ENCODE results near the gene SRRM2.
"Not testable (repeated sequence)": the region's sequence is repeated elsewhere in the genome, so short reads cannot be mapped to it uniquely, and the experiment has no call there.

The SRRM2 gene

DNA sequence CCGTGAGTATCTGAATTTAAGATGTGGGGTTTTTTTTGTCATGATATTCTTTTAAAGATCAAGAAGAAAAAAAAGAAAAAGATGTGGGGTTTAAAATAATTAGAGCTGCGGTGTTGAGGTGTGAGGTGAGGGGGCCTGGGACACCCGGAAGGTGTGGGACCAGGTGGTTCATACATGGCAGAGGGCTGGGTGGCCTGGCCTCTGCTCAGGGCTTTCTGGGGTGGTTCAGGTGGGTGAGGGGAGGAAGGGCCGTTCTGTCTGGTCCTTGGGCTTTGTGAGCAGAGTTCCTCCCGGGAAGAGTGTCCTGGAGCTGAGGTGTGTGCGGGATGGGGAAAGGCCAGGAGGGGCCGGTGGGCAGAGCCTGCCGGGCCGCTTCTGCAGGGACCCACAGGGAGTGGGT, 37.4 kb upstream of the SRRM2 start:
- DNase-seq (ENCODE audit: low read depth in 2 of 2), result no peak

DNA sequence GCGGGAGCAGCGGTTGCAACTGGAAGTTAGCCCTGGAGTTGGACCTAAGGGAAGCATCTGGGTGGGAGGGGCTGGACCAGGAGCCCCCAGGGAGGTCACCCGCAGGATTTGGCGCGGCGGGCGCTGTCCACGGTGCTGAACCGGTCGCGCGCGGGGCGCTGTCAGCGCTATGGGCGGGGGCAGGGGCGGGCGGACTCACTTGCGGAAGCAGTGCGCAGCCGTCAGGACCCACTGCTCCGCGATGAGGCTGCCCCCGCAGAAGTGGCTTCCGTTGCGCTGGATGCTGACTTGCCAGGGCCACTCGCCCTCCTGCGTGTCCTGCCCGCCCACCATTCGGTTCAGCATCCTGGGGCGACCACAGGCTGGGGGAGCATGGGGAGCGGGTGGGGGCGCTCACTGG, 36.9 kb upstream of the SRRM2 start:
- DNase-seq (ENCODE audit: low read depth in 2 of 2), result peak; percentile 68 to 72

DNA sequence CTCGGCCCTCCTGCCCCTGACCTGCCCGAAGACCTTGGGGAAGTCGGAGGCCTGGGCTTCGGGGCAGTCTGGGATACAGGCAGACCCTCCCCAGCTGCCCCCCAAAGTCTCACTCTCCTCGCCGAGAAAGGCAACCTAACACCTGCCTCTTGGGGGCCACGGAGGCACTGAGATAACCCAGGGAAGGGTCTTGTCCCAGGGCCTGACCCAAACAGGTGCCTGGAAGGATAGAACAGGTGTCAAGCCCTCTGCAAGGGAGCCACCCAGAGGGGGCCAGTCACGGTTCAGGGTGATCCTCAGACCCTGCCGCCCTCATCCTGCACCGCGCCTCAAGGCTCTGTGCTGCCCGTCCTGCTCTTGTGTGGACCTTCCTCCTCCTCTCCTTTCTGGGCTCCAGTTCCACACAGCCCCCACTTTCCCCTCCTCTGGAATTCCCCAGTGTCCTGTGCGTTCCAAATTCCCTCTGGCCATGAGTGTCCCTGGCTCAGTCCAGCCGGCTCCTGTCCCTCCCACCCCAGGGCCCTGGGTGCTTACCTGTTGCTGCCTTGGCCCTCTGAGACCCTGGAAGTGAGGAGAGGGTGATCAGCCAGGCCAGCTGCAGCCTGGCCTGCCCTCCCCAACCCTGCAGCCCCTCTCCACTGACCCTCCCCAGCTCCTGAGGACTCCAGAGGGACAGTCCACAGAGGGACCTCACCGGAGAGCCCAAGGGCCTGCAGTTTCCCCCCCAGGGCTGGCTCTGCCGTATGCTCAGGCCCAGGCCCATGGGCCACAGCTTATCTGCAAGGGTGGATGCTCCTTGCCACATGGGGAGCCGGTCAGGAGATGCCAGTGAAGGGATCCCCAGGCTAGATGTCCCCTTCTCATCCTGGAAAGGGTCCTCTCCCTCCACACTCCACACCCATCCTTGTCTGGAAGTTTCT, 36.2 kb upstream of the SRRM2 start:
- no peak for DNase-seq (ENCODE audit: low read depth in 2 of 2)

DNA sequence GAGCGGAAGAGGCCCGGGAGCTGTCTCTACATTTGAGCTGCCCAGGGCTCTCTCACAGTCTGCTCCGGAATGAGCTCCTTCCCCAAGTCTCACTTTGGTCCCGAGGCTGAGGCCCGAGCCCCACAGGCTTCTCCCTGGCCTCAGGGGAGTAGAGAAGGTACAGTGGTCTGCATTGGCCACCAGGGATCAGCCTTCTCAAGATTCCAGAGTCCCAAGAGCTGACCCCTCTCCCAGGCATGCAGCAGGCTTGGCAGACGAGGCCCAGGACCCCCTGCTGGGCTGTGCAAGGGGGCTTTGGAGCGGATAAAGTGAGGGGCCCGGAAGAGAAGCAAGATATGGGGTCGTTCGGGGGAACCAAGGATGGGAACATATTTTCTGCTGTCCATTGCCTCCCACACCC, 35.5 kb upstream of the SRRM2 start:
- no peak for DNase-seq (ENCODE audit: low read depth in 2 of 2)

DNA sequence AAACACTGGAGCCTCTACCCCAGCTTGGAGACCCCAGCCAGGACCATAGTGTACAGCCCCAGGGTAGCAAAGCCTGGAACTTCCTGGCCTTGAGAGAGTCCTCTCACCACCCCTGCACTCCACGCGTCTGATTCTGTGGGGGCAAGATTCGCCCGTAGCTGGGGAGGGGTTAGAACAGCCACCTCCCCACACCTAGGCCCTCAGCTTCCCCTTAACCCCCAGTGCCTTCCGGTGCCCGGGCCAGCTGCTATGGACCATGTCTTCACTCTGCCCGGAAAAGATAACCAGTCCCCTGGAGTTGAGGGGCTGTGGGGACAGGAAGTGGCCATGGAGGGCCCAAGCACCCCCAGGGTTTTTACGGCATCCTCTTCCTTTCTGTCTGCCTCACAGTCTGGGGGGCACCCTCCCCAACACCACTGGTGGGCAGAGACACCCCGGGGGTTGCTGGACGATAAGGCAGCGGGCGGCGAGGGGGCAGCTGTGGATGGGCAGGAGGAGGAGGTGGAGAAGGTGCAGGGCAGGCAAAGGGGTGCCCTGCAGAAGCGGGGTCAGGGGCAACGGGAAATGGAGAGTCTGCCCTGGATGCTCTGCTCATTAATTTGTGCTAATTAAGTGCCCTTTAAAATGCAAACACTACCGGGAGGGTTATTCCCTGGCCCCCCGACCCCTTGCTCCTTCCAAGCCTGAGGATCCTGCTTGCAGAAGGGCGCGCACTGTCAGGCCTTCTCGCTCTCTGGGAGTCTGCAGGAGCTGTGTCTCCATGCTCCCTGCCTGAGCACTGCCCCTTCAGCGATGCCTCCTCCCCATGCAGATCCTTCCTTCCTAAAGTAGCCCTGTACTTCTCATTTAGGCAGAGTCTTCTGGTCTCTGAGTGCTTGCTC, 34.8 kb upstream of the SRRM2 start:
- no peak for DNase-seq (ENCODE audit: low read depth in 2 of 2)

DNA sequence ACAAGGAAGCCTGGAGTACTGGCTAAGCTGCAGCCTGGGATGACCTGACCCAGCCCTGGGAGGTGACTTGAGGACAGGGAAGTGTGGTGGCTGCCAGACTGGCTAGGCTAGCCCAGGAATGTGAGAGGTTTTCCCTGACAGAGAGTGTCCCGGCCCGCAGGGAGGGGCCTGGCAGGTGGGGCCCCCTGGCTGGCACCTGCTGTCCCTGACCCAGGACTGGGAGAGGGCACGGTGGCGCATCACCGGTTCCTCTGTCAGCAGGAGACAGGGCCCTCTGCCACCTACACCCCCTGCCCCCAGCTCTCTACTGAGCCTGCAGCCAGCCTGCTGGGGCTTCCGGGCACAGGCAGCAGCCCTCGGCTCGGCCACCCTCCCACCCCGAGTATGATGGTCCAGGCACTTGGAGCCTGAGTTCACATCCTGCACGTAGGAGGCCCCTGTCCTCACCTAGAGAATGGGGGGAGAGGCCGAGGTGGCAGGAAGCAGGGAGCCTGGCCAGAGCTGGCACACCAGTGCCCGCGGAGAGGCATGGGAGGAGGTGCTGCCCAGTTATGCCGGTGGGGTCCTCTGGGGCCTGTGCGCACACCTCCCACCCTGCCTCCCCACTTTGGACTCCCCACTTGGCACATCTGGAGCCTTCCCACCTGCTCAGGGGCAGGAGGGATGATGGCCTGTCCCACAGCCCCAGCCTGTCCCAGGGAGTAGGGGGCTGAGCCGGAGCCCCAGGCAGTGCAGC, 32.9 kb upstream of the SRRM2 start:
- DNase-seq (ENCODE audit: low read depth in 2 of 2), result no peak

DNA sequence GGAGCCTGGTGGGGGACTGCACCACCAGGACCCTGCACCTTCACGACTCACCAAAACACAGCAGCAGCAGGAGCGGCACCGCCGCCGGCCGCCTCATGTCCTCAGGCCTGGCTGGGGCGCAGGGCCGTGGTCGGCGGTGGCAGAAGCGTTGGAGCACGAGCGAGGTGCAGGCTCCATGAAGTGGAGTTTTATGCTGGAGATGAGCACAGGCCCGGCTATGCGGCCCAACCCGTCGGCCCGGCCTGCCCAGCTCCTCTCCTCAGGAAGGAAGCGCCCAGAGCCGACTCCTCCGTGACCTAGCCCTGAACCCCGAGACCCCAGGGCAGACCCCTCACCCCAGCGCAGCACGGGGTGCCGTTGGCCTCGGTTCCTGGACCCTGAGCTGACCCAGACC, 32.4 kb upstream of the SRRM2 start, which contains the start of gene PRSS27:
TSS of gene PRSS27 (minus strand) at position 161 of the 394 bp plus-strand sequence. CDS start at position 97, 64 bp downstream.
- DNase-seq (ENCODE audit: low read depth in 2 of 2), result no peak

DNA sequence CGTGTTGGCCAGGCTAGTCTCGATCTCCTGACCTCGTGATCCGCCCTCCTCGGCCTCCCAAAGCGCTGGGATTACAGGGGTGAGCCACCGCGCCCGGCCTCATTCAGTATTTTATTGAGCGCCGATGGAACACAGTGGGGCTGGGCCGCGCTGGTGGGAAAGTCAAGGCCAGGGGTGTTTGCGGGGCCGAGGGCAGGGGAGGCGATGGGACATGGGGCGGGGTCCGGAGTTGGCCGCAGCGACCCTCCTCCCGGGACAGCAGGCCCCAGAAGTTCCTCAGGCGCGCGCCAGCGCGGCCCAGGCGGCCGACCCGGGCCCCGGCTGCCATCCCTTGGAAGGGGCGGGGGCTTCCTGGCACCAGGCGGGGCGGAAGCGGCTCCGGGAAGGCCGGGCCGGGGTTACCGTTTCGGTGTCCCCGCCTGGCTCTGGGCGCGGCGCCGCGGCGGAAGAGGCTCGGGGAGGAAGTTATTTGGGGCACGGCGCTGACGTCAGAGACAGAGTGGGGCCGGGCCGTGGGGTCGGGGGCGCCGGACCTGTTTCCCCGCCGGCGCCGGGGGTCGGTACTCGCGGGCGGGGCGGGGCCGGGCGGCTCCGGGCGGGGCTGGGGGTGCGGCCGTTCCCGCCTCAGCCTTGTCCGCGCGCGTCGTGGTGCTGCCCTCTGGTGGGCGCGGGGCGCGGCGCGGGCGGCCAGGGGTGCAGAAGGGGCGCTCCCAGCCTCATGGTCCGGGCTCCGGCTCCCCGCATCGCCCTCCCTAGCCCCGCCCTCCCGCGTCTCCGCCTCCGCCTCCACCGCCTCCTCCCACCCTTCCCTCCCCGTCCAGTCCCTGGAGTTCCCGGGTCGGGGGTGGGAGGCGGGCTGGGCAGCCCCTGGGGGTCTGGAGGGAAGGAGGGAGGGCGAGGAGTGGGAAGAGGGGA, 31.5 kb upstream of the SRRM2 start:
- DNase-seq (ENCODE audit: low read depth in 2 of 2), result peak; percentile 61

DNA sequence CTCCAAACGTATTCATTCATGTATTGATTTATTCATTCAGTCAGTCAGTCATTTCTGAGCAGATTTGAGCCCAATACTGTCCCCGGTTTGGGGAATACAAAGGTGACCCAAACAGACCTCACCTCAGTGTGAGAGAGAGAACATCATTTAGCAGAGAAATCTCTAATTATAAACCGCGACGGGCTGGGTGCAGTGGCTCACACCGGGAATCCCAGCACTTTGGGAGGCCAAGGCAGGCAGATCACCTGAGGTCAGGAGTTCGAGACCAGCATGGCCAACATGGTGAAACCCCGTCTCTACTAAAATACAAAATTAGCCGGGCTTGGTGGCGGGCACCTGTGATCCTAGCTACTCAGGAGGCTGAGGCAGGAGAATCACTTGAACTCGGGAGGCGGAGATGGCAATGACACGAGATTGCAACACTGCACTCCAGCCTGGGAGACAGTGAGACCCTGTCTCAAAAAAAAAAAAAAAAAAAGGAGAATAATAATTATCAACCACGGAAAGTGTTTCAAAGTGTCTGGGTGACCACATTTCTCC, 30.7 kb upstream of the SRRM2 start:
- DNase-seq (ENCODE audit: low read depth in 2 of 2), result not testable (repeated sequence)

DNA sequence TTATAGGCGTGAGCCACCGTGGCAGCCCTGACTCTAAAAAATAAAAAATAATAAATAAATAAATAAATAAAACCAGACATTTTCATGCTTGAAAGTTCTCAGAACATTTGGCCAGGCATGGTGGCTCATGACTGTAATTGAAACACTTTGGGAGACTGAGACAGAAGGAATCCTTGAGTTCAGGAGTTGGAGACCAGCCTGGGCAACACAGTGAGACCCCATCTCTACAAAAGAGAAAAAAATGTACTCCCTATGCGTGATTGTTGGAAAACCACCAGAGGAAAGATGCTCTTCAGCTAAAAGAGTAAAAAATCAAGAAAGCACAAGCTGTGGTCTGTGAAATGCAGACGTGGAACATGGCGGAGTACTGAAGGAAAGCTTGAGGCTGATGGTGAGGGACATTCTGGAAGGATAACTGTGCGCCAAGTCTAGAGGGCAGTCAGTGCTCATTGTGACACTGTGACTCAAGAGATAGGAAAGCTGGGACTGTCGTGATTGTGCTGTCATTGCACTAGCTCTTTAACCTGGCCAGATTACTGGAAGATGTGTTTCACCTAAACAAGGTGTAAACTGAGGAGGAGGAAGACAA, 28.3 kb upstream of the SRRM2 start:
- DNase-seq (ENCODE audit: low read depth in 2 of 2), result no peak

DNA sequence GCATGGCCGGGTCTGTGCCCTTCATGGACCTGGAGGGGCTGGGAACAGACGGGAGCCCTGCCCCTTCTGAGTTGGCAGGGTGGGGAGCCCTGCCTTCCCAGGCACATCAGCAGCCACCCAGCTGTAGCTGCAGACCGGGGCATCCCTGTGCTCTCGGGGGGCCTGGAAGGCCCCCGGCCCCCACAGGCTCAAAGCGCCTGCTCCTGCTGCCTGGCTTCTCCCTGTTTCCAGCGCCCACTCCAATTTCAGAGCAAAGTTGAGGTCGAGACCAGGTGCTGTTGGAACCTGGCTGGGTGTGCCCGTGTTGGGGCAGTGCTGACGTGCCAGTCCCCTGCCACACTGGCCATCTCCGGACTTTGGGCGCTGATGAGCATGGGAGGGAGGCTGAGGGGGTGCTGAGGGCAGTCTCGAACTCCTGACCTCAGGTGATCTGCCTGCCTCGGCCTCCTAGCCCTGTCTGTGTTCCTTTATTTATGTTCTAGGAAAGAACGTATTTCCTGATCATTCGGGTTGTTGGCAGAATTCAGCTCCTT, 27.6 kb upstream of the SRRM2 start:
- no peak for DNase-seq (ENCODE audit: low read depth in 2 of 2)

DNA sequence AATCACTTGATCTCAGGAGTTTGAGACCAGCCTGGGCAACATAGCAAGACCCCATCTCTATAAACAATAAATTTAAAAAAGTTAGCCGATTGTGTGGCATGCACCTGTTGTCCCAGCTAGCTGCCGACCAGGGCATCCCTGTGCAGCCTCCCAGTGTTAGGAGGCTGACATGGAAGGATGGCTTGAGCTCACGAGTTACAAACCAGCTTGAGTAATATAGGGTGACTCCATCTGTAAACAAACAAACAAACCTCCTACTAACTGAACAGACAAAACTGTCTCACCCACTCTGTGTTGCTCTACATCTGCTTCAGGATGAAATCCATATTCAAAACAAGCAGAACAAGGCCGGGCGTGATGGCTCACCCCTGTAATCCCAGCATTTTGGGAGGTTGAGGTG, 25.5 kb upstream of the SRRM2 start:
- DNase-seq (ENCODE audit: low read depth in 2 of 2), result no peak

DNA sequence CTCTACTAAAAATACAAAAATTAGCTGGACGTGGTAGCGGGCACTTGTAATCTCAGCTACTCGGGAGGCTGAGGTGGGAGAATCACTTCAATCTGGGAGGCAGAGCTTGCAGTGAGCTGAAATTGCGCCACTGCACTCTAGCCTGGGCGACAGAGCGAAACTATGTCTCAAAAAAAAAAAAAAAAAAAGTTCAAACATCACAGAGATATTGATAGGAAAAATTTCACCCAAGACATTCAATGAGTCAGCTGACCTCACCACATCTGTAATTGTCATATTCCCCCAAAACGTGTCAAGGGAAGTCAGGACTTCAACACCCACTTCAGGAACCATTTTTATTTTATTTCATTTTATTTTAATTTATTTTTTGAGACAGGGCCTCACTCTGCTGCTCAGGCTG, 24.4 kb upstream of the SRRM2 start:
- DNase-seq (ENCODE audit: low read depth in 2 of 2), result no peak

DNA sequence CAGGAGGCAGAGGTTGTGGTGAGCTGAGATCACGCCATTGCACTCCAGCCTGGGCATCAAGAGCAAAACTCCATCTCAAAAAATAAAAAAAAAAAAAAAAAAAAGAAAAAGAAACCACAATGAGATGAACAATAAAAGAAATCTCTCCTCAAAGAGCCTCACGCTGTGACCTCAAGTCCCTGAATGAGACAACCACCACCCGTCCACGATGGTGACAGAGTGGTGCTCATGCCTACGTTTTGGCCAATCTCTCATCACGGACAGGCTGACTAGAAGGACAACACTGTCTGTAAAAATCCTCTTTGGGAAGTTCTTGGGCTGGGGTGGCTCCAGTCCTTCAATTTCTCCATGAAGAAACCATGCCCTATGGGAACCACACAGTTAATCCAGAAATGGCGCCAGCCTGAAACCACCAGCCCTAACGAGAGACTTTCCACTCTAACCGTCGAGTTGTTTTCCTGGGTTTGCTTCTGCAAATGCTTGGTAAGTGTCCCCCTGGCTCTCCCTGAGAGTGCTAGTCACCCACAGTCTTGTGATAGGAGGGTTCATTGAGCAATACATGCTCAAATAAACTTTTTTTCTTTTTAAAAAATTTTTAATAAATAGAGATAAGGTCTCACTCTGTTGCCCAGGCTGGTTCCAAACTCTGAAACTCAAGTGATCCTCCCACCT, 17.5 kb upstream of the SRRM2 start:
- no peak for DNase-seq (ENCODE audit: low read depth in 2 of 2)

DNA sequence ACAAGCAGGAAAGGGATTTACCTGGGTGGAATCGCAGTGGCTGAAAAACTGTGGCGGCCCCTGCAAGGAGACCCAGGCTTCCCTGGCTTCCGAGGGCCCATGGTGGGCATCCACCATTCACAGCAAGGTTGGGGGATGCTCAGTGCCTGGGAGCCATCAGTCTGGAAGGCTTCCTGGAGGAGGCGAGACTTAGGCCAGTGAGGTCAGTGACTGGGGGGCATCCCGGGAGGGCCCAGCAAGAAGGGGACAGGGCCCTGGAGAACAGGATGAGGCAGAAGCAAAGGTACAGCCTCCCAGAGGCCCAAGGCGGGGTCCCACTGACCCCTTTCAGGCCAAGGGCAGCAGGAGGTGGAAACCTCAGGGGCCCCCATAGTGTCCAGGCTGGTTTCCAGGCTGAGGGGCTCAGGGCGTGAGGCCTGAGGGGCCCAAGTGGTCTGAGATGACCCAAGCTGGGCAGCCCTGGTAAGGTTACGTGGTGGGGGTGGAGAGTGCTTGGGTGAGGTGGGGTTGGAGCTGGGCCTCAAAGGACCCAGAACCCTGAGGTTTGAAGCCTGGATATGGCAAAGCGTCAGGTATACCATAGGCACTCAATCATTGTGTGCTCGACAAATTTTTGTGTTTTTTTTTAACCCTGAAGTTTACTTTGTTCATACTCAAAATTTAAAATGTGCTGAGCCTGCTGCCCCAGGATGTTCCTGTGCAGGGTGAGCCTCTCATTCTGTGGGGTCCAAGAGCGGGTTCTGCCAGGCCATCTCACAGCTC, 15.8 kb upstream of the SRRM2 start:
- no peak for DNase-seq (ENCODE audit: low read depth in 2 of 2)

DNA sequence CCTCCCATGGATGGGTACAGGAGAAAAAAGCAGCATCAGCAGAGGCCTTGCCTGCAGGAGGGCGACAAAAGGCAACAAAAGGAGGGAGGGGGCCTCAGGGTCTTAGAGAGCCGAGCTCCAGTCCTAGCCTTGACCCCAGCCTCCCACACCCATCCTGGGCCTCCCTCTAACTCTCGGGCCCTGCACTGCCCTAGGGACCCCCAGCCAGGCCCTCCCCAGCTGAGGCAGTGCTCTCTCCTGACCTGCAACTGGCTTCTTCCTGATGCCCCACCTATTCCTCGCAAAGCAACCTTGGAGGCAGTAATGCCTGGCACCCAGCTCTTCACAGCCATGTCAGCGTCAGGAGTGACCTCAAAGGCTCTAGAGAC, 15.2 kb upstream of the SRRM2 start:
- no peak for DNase-seq (ENCODE audit: low read depth in 2 of 2)

DNA sequence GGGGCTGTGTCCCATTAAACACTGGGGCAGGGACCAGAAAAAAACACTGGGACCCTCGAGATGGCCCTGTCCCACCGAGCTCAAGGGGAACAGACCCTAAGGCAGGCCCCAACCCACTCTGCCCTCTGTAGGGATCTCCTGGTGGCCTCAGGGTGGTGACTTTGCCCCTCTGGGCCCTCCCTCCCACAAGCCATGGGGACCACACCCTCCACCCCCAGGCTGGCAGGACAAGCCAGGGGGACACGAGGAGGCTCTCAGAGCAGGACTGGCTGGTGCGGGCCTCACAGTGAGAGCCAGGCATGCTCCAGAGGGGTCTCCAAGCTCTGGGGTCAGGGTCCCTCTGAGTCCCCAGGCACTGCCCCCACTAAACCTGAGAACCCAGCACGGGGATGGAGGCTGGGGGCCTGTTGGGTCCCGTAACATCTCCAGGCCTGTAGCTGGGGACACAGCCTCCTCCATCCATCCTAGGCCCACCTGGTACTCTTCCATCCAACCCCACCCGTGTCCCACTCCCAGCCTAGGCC, 14.5 kb upstream of the SRRM2 start:
- no peak for DNase-seq (ENCODE audit: low read depth in 2 of 2)

DNA sequence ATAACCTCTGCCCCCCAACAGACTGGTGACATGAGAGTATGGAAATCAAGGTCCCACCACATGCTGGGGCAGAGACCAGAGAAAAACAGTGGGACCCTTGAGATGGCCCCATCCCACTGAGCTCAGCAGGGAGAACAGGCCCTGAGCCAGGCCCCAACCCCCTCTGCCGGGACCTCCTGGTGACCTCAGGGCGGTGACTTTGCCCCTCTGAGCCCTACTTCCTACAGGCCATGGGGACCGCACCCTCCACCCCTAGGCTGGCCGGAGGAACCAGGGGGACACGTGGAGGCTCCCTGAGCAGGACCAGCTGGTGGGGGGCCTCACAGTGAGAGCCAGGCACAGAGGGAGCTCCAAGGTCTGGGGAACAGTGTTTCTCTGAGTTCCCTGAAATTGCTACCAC, 13.8 kb upstream of the SRRM2 start:
- DNase-seq (ENCODE audit: low read depth in 2 of 2), result no peak
